NOMO-1 treated with dmso at 0.1 percent for 144 hours (cell line): Measurements from ENCODE around the gene DDX49.
A peak's percentile ranks its signal among the peaks of the same experiment; 100 is the strongest.

ENCODE experiments used
- DNase-seq: peaks from one replicate; lab custom pipeline; 2025; ENCODE audit not compliant: unreplicated experiment; lab: John Stamatoyannopoulos, UW

Gene DDX49

GRCh38 chr19:18972301-18972811, 52.8 kb downstream of the DDX49 start:
- peak; percentile 99 for DNase-seq

DNA sequence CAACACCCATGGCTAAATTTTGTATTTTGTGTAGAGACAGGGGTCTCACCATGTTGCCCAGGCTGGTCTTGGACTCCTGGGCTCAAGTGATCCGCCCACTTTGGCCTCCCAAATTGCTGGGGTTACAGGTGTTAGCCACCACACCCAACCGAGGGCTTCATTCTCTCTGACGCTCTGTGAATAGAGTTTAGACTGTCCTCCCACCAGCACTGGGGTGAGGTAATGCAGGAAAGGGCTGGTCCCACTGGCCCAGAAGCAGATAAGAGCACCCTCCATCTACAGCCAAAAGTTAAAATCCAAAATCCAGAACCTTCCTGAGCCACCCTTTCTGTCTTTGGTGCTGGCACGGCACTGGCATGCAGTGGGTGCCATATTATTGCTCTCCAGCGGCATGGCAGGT, 53.3 kb downstream of the DDX49 start:
- no peak for DNase-seq

DNA sequence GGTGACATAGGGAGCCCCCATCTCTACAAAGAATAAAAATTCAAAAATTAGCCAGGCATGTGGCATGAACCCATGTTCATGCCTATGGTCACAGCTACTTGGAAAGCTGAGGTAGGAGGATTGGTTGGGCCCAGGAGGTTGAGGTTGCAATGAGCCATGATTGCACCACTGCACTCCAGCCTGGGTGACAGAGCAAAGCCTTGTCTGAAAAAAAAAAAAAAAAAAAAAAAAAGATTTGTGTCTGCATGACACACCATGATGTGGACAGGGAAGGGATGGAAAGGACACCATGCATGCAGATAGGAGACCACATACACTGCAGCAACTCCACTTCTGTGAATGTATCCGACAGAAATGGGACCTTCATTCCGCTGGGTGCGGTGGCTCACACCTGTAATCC, 55.5 kb downstream of the DDX49 start:
- no peak for DNase-seq

- DNase-seq: no peak
Observed at GRCh38 chr19:18975869-18976268, 56.4 kb downstream of the DDX49 start.
